ENCODE measurements around the gene DDX24. TPM values are rescaled to one million over a fixed set of nuclear protein-coding genes. Genes with fewer than 3 reads are reported as not detected.

The DDX24 gene
- polyA plus RNA-seq, 3 donors, result 51.2 to 68.0 (median 53.8) TPM

GRCh38 chr14:94127330-94127729 is 46.3 kb upstream of the DDX24 start:
- Mint-ChIP-seq H3K4me3 (no peak overlapping the region), H3K9me3 (peaks cover 0 to 6% (median 0%) of the 10 kb centered on the region in 7 donors), H3K36me3 (peaks cover 6 to 14% of the 10 kb centered on the region in 2 donors), H3K27ac (peak overlapping the region in 1 of 7 donors; percentile 6), H3K4me1 (peaks cover 16% of the 10 kb centered on the region), H3K27me3 (ENCODE audit: low read depth in 3 of 3) (peaks cover 5 to 14% (median 11%) of the 10 kb centered on the region in 3 donors)
- no peak overlapping the region for H3K9ac ChIP-seq (ENCODE audit: insufficient read depth, low read length, poor library complexity, severe bottlenecking)
- no peak overlapping the region for H3K4me2 ChIP-seq (replicated peaks; ENCODE audit: extremely low read depth, low read length, poor library complexity, severe bottlenecking)
- peaks cover 13 to 24% of the 10 kb centered on the region in 2 donors for H3K4me1 ChIP-seq (ENCODE audit: control insufficient read depth in 1 of 2, insufficient read depth in 2 of 2, low read length in 2 of 2)
- intact Hi-C loops (cut with micrococcal nuclease), result no loop called here
- 100% methylated on average over 1 of the region's 6 CpGs for WGBS (ENCODE audit: insufficient coverage)
- no peak for DNase-seq
- H3K36me3 ChIP-seq (replicated peaks in 1 of 2; ENCODE audit: control insufficient read depth in 1 of 2, insufficient read depth in 2 of 2, low read length in 2 of 2), result peaks cover 13 to 15% of the 10 kb centered on the region in 2 donors
- no peak overlapping the region for H3K4me3 ChIP-seq (replicated peaks in 1 of 3; ENCODE audit: low read depth in 2 of 3, low read length in 3 of 3)
- H4K20me1 ChIP-seq (ENCODE audit: insufficient read depth, low read length), result no peaks in the 10 kb centered on the region
- H2AFZ ChIP-seq (ENCODE audit: insufficient read depth, low read depth, low read length, poor library complexity, severe bottlenecking), result no peak overlapping the region
- no peaks in the 10 kb centered on the region for H3K9me3 ChIP-seq (replicated peaks in 1 of 2; ENCODE audit: control insufficient read depth in 1 of 2, insufficient read depth in 1 of 2, low read length in 2 of 2)
- H3K27me3 ChIP-seq (ENCODE audit: control insufficient read depth in 2 of 2, insufficient read depth in 2 of 2, low read length in 2 of 2), result peaks cover 0 to 8% of the 10 kb centered on the region in 2 donors
- no peak for TF ChIP-seq CTCF (IDR thresholded peaks at IDR 0.05)
- no peaks in the 10 kb centered on the region for H3K79me2 ChIP-seq (ENCODE audit: insufficient read depth, low read length)
- no peak overlapping the region for H3K27ac ChIP-seq (ENCODE audit: low read depth in 1 of 2, low read length in 2 of 2)

- H3K9me3 Mint-ChIP-seq, result peaks cover 0 to 6% (median 0%) of the 10 kb centered on the region in 7 donors
- 97% methylated on average over 4 of the region's 5 CpGs for WGBS (ENCODE audit: insufficient coverage)
- peaks cover 0 to 8% of the 10 kb centered on the region in 2 donors for H3K27me3 ChIP-seq (ENCODE audit: control insufficient read depth in 2 of 2, insufficient read depth in 2 of 2, low read length in 2 of 2)
- DNase-seq, result no peak
- H3K36me3 ChIP-seq (replicated peaks in 1 of 2; ENCODE audit: control insufficient read depth in 1 of 2, insufficient read depth in 2 of 2, low read length in 2 of 2), result peaks cover 13 to 15% of the 10 kb centered on the region in 2 donors
- H3K9me3 ChIP-seq (replicated peaks in 1 of 2; ENCODE audit: control insufficient read depth in 1 of 2, insufficient read depth in 1 of 2, low read length in 2 of 2), result no peaks in the 10 kb centered on the region
- H3K4me1 Mint-ChIP-seq, result peaks cover 16% of the 10 kb centered on the region
- no peaks in the 10 kb centered on the region for H4K20me1 ChIP-seq (ENCODE audit: insufficient read depth, low read length)
- H3K4me3 ChIP-seq (replicated peaks in 1 of 3; ENCODE audit: low read depth in 2 of 3, low read length in 3 of 3), result no peak overlapping the region
- H3K79me2 ChIP-seq (ENCODE audit: insufficient read depth, low read length), result no peaks in the 10 kb centered on the region
- no peak for TF ChIP-seq CTCF (IDR thresholded peaks at IDR 0.05)
- peaks cover 13 to 24% of the 10 kb centered on the region in 2 donors for H3K4me1 ChIP-seq (ENCODE audit: control insufficient read depth in 1 of 2, insufficient read depth in 2 of 2, low read length in 2 of 2)
- no peak overlapping the region for H3K4me3 Mint-ChIP-seq
- no peak overlapping the region for H3K4me2 ChIP-seq (replicated peaks; ENCODE audit: extremely low read depth, low read length, poor library complexity, severe bottlenecking)
- no peak overlapping the region for H2AFZ ChIP-seq (ENCODE audit: insufficient read depth, low read depth, low read length, poor library complexity, severe bottlenecking)
- intact Hi-C loops (cut with micrococcal nuclease), result no loop called here
- H3K27me3 Mint-ChIP-seq (ENCODE audit: low read depth in 3 of 3), result peaks cover 5 to 12% (median 11%) of the 10 kb centered on the region in 3 donors
- H3K9ac ChIP-seq (ENCODE audit: insufficient read depth, low read length, poor library complexity, severe bottlenecking), result no peak overlapping the region
- H3K27ac ChIP-seq (ENCODE audit: low read depth in 1 of 2, low read length in 2 of 2), result no peak overlapping the region
- H3K27ac Mint-ChIP-seq, result peak overlapping the region in 3 of 7 donors; percentile 6 to 60 (median 23)
- peaks cover 6 to 14% of the 10 kb centered on the region in 2 donors for H3K36me3 Mint-ChIP-seq
Measured at GRCh38 chr14:94126800-94127199, 45.8 kb upstream of the DDX24 start.

All from CD14-positive monocyte (primary cell).